ENCODE data around the gene RPS6KL1.

RPS6KL1 gene

GRCh38 chr14:74911221-74911620, 11.8 kb downstream of the RPS6KL1 start:
- no peak for DNase-seq

GRCh38 chr14:74910556-74910955, 12.5 kb downstream of the RPS6KL1 start:
- no peak for DNase-seq

DNA sequence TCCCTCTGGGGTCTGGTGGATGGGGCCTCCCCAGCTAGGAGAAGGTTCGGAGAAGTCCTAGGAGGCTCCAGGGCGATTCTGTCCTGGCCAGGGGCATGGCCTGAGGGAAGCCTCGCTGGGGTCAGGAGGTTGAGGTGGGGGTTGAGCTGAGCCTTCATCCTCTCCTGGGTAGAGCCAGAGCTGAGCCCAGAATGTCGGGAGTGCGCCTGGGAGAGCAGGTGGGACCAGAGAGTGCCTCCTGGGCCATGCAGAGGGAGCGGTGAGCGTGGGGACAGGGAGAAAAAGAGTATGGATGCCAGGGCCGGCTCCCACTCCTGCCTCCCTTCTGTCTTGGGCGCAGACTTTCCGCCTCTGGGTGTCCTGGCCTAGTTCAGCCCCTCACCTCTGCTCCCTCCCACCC, 13.1 kb downstream of the RPS6KL1 start:
- no peak for DNase-seq

- DNase-seq, result no peak
Measured at GRCh38 chr14:74909501-74909900, 13.6 kb downstream of the RPS6KL1 start.

DNA sequence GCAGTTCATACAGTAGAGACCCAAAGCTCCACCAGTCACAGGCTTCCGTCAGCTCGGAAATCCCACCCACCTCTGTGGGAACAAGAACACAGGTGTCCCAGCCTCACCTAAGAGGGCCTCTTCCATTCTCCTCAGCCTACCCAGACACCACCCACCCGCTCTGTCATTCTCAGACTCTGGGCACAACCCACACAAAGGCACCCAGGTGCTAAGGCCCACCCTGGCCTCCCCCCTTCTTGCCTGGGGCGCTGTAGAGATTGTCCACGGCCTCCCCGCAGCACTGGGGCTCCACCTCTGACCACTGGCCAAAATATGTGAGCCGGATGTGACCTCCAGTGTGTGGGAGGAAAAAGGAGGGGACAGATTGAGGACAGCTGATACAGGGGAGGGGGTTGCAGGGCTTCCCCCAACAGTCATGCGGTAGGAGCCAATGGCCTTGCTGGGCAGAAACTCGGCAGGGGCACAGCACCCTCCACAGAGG, 14.2 kb downstream of the RPS6KL1 start:
- DNase-seq, result no peak

DNA sequence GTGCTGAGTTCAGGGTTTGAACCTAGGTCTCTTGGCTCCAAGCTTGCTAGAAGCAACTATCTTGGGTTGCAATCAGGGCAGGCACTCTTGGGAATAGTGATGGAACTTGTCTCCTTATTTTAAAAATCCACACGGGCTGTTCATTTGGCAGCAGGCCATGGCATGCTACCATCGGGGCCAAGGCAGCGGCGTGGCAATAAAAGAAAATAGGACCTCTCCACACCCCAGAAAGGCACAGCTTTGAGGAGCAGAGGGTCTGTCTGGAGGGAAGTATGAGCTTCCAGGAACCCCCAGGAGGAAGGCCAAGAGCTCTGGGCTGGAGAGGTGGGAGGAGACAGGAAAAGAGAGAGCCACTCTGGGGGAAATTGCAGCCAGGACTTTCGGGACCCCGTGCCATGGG, 15.3 kb downstream of the RPS6KL1 start:
- no peak for DNase-seq

- DNase-seq, result no peak
Measured at GRCh38 chr14:74906925-74907521, 16.0 kb downstream of the RPS6KL1 start.

- DNase-seq, result peak; percentile 93
Measured at GRCh38 chr14:74905595-74906142, 17.4 kb downstream of the RPS6KL1 start.

DNA sequence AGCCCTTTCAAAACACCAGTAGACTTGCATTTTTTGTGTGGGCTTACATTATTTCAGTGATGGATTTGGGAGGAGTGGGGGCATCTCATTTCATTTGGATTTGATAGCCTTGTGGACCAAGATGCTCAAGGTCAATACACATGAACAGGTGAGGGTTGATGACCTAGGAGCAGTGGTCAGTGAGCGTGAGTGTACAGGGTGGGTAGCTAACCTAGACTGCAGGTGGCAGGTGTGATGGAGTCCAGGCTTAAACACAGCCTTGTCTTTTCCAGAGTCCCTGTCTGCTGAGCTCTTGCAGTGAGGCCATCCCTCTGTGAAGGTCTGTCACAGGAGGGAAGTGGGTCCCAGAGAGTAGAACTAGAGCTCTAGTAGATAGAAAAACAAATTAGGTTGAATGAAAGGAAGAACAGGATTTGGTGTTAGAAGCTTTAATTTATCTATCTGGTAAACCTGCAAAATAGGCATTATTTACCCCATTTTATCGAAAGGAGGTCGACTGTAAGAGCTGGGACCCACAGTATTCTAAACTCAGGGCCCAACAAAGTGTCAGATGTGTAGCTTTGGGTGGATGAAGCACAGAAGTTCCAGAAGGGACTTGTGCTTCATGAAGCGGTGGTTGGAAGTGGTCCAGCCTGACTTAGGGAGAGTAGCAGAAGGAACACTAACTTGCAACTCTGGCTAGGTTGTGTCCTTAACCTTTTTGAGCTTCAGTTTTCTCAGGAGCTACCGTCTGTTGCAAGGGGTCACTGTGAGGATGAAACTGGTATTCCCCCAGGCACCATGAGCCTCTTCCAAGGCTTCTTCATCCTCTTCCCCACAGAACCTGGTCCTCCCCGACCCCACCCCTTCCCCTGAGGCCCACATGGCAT, 18.2 kb downstream of the RPS6KL1 start:
- DNase-seq, result no peak

- no peak for DNase-seq
Measured at GRCh38 chr14:74902941-74903705, 19.9 kb downstream of the RPS6KL1 start.

DNA sequence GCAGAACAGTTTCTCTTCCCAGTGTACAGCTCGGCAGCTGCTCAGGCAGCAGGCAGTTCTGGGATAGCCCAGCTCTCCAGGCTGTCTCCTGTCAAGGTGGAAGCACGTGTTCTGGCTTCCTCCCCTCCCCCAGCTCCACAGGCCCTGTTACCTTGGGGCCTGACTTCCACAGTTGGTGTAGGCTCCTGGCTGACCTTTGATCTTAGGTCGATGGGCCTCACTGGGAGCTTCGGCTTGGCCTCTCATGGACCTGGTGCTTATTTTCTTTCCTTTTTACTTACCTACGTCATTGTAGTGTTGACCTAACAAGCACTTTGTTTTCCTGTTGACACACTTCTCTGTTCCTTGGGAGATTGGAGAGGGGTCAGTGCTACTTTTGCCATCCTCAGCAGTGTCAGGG, 24.4 kb downstream of the RPS6KL1 start:
- no peak for DNase-seq

- DNase-seq, result no peak
Measured at GRCh38 chr14:74898083-74898482, 25.0 kb downstream of the RPS6KL1 start.

DNA sequence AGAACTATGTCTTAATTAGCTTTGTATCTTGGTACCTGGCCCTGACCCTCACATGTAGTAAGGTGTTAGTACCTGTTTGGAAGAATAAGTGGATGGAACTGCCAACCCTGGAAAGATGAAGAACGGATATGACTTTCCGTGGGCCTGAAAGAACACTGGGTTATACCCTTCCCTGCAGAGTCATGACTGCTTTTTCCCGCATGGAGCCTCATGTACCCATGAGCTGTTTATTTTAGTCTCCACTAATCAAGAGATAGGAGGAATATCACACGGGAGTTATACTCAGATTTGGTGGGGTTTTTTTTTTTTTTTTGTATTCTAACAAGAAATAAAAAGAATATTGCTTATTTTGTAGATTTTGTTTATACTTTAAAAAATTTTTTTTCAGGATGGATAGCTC, 25.4 kb downstream of the RPS6KL1 start:
- no peak for DNase-seq

DNA sequence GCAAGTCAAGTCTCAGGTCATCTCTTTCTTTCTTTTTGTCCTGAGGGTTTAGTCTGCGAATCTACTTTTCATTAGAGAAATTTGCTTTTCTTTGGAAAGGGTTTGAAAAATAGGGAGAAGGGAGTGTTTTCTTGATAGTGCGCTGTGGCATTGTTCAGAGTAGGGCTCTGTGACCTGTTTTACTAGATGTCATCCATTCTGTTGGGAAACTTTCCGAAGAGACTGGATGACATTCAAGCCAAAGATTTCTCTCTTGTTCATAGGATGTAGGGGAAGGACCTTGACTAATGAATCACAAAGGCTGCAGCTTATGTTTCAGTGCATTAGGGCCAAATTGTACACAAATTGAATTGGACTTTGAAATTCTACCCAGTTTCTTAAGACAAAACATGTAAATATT, 26.7 kb downstream of the RPS6KL1 start:
- DNase-seq, result no peak

- DNase-seq, result no peak
Measured at GRCh38 chr14:74893614-74894091, 29.4 kb downstream of the RPS6KL1 start.

DNA sequence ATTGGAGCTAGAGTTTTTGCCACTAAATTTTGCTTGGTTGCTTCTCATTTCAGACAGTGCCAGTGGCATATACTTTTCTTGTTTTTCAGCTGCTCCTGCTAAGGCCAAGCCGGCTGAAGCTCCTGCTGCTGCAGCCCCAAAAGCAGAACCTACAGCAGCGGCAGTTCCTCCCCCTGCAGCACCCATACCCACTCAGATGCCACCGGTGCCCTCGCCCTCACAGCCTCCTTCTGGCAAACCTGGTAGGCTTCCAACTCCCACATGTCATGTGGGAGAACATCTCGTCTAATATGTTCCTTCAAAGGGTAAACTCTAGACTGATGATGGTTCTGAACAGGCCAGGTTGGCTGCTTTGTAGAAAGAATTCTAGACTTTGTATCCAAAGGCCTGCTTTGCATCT, 30.3 kb downstream of the RPS6KL1 start:
- DNase-seq, result no peak

GRCh38 chr14:74891870-74892269, 31.2 kb downstream of the RPS6KL1 start:
- DNase-seq, result no peak

GRCh38 chr14:74890262-74890661, 32.8 kb downstream of the RPS6KL1 start:
- DNase-seq, result no peak

DNA sequence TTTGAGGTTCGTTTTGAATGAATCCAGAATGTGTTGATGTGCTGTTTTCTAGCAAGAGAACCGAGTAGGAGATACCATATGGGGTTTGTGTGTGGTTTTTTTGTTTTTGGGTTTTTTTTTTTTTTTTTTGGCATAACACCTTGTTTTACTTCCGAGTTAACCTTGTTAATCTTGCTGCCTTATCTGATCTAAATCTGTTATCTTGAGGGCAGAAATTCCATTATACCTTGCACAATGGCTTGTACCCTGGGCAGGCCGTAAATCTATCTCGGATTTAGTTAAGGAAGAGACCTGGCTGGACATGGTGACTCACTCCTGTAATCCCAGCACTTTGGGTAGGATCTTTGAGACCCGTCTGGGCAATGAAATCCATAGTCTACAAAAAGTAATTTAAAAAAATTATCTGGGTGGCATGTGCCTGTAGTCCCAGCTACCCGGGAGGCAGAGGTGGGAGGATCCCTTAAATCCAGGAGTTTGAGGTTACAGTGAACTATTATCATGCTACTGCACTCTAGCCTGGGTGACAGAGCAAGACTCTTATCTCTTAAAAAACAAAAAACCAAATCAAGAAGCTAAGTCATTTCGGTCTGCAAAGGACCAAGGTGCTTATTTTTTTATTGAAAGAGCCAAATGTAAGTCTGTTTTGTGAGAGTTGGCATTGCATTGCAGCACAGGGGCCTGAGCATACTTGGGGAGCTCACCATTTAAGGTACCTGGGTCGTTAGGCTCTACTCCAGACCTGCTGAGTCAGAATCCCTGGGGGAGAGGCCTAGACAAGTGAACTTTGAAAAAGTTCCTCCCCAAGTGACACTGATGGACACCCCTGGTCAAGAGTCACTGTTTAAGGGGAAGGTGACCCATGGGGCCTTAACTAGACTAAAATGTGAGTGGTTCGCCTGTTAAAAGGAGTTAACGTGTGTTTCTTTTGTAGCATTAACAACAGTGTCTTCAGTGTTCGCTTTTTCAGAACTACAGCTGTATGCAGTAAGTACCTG, 34.6 kb downstream of the RPS6KL1 start:
- DNase-seq, result no peak

DNA sequence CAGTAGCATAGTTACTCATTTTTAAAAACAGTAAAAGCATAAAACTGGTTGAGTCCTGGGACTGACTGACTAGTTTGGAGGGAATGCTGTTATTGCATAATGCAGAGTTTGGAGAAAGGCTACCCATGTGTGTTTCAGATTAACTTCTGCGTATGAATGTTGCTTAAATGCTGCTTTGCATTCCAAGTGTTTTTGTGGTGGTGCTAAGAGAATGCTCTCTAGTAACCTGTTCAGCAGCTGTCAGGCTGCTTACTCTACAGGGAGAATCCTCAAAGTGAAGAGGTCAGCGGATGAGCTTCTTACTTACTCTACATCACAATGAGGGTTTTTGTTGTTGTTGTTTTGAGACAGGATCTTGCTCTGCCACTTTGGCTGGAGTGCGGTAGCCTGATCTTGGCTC, 37.1 kb downstream of the RPS6KL1 start:
- DNase-seq, result no peak

DNA sequence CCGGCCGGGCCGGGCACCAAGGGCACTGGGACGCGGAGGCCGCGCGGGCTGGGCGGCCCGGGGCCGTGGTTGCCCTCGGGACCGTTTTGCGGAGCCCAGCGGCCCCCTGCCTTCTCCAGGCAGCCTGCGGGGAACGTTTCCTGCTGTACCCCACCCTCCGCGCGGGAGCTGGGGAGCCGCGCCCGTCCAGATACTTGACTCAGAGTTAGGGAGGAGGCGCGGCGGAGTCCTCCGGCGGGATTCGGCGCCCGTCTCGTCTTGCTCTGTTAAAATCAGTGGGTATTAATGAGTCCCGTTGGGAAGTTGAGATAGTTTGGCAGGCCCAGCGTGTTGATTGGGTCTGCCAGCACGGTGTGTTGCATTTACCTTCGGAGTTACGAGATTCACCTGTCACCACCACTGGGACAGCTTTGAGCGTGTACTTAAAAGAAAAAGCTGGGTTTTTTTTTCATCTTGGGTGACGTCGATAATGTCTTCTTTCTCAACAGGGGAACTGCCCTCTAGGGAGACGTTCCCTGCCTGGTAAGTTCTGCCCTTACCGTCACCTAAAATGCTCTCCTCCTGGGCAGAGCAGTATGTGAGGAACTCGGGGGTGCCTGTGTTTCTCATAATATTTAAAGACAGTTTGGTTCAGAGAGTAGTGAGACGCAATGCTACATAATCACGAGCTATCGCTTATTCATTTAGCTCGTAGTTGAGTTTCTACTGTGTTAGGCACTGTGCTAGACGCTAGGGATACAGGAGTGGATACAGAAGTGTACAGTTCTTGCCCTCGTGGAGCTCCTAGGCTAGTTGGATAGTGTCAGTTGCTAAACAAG, 40.7 kb downstream of the RPS6KL1 start:
- DNase-seq, result peak; percentile 85
